GM12865 (cell line): ENCODE results near the gene TMEM234.

ENCODE experiments used
- DNase-seq: peaks from one replicate; pipeline ENCODE4 v3.0.0; 2010; ENCODE audit warnings: low read depth
- H3K4me3 ChIP-seq: 2 replicates; pipeline ENCODE4 v1.5.1; 2011; ENCODE audit warnings: mild to moderate bottlenecking, low read depth, low read length, control low read depth
- TF ChIP-seq, protein P1 (sequence below): IDR thresholded peaks from 2 replicates; pipeline ENCODE4 v1.5.1; 2011; ENCODE audit warnings: low read length, control low read depth, low read depth, inconsistent platforms; ENCODE audit not compliant: insufficient read depth; ENCODE audit errors: missing control alignments

Gene TMEM234

DNA sequence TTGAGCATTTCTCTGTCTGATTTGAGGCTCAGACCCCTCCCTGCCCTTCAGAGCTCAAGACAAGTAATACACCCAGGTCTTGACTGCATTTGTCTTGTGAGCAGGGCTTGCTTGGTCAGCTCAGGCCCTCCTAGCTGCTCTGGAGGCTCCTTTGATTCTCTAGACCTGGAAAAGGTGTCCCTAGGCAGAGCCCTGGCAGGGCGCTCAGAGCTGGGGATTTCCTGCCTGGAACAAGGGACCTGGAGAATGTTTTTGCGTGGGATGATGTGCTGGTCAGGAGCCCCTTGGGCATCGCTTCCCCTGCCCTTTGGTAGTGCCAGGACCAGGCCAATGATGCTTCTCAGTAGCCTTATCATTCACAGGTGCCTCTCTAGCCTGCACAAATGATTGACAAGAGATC is 26.6 kb downstream of the TMEM234 start:
- DNase-seq, result no peak
- H3K4me3 ChIP-seq, result no peak overlapping the region
- TF ChIP-seq, protein P1, sequence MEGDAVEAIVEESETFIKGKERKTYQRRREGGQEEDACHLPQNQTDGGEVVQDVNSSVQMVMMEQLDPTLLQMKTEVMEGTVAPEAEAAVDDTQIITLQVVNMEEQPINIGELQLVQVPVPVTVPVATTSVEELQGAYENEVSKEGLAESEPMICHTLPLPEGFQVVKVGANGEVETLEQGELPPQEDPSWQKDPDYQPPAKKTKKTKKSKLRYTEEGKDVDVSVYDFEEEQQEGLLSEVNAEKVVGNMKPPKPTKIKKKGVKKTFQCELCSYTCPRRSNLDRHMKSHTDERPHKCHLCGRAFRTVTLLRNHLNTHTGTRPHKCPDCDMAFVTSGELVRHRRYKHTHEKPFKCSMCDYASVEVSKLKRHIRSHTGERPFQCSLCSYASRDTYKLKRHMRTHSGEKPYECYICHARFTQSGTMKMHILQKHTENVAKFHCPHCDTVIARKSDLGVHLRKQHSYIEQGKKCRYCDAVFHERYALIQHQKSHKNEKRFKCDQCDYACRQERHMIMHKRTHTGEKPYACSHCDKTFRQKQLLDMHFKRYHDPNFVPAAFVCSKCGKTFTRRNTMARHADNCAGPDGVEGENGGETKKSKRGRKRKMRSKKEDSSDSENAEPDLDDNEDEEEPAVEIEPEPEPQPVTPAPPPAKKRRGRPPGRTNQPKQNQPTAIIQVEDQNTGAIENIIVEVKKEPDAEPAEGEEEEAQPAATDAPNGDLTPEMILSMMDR, result no peak

DNA sequence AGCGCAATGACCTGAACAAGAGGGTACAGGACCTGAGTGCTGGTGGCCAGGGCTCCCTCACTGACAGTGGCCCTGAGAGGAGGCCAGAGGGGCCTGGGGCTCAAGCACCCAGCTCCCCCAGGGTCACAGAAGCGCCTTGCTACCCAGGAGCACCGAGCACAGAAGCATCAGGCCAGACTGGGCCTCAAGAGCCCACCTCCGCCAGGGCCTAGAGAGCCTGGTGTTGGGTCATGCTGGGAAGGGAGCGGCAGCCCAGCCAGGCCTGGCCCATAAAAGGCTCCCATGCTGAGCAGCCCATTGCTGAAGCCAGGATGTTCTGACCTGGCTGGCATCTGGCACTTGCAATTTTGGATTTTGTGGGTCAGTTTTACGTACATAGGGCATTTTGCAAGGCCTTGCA is 27.2 kb downstream of the TMEM234 start:
- TF ChIP-seq, protein P1, result no peak
- H3K4me3 ChIP-seq, result no peak overlapping the region
- no peak for DNase-seq

DNA sequence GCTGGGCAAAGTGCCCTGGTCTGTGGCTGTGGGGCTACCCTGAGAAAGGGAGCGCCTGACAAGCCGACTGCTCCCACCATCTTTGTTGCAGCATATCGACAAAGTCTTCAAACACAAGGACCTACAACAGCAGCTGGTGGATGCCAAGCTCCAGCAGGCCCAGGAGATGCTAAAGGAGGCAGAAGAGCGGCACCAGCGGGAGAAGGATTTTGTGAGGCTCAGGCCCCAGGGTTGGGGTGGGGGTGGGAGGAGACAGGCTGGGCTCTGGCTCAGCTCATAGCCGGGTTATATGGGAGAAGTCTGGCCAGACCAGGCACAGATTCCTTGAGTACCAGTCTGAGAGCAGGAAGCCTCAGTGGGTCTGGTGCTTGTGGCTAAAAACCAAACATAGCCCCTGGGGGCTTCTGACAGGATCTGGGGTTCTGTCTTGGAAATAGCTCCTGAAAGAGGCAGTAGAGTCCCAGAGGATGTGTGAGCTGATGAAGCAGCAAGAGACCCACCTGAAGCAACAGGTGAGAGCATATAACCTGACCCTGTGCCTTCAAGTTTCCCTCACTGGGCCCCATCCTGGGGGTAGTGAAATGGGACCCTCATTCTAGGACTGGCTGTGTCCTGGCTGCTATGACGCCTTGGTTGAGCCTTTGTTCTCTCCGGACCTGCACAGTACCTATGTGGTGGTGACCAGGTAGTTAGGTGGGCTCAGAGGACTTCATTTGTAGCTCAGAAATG is 29.8 kb downstream of the TMEM234 start:
- TF ChIP-seq, protein P1, result no peak

DNA sequence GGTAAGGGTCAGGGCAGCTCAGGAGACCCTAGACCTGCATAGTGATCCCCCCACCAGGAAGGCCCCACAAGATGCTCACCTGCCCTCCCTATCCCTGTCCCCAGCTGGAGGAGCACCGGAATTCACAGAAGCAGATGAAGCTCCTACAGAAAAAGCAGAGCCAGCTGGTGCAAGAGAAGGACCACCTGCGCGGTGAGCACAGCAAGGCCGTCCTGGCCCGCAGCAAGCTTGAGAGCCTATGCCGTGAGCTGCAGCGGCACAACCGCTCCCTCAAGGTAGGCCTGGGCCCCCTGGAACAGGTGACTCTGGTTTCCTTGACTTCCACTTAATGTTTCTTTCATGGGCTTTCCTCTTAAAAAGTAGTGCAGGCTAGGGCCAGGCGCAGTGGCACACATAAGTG is 34.3 kb downstream of the TMEM234 start:
- TF ChIP-seq, protein P1, result no peak
- no peak for DNase-seq
- H3K4me3 ChIP-seq, result no peak overlapping the region

More for the DNA sequence above, 29.8 kb downstream of the TMEM234 start:
- no peak overlapping the region for H3K4me3 ChIP-seq
- no peak for DNase-seq

DNA sequence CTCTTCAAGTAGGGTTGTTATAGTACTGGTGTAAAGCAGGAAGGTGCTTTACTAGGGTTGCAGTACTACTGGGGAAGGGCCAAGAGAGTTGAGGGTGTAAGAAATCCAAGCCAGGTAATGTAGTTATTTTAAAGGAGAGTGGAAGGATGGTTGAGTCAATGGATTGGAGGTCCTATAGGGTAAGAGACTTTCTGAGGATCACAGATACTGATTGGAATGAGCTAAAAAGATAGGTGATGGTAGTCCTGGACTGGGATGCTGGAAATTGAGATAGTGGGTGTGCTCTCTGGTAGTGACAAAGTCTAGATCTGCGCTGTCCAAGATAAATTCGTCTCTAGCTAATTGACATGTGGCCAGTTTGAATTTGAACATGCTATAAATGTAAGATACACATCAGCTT is 35.7 kb downstream of the TMEM234 start:
- TF ChIP-seq, protein P1, result no peak
- no peak for DNase-seq

DNA sequence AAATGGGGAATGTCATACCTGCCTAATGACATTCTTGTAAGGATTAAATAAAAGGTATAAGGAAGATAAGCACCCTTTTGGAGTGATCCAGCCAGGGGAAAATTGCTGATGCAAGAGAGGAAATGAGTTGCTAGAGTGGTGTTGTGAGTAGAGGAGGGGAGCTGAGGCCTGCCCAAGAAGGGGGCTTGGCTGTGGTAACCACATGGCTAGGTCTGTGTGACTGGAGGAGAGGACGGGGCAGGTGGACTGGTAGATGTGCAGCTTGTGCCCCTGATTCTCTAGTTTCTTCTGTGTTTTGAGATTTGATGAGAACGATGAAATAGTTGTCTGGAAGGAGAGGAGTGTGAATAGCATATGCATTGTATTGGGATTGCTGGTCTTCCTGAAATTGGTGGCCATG is 36.1 kb downstream of the TMEM234 start:
- TF ChIP-seq, protein P1, result no peak
- no peak for DNase-seq
- no peak overlapping the region for H3K4me3 ChIP-seq

More for the DNA sequence above, 35.7 kb downstream of the TMEM234 start:
- no peak overlapping the region for H3K4me3 ChIP-seq

DNA sequence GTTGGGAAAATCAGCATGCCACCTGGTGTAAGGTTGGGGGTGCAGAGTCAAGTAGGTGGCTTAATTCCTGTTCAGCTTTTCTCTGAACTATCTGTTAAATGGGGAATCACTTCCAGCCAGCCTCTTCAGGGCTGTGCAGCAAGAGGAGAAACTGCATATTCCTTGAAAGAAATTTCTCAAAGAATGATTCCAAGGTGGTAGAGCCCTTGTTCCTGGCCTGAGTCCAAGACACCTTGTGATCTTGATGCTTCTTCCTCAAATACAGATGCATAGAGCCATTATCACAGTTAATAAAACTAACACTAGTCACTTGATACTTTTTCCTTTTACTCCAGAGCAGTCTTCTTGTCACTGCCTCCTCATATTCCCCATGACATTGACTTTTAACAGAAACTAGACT is 37.5 kb downstream of the TMEM234 start:
- no peak overlapping the region for H3K4me3 ChIP-seq
- no peak for DNase-seq
- TF ChIP-seq, protein P1, result no peak
